ENCODE measurements around the gene PSPH.
A peak's percentile ranks its signal among the peaks of the same experiment; 100 is the strongest.
"Not testable (repeated sequence)": the region's sequence is repeated elsewhere in the genome, so short reads cannot be mapped to it uniquely, and the experiment has no call there.

PSPH gene

GRCh38 chr7:56086761-56087160 lies 35.5 kb upstream of the PSPH start:
- Histone ChIP-seq H4K91ac (ENCODE audit: low read depth, low read length) (no peak overlapping the region), H3K4me2 (ENCODE audit: low read length) (no peak overlapping the region), H2BK12ac (ENCODE audit: low read length) (no peak overlapping the region), H3K9ac (ENCODE audit: low read length) (no peak overlapping the region), H4K12ac (ENCODE audit: low read depth, low read length) (no peak overlapping the region), H3K4me3 (ENCODE audit: low read depth, low read length) (no peak overlapping the region), H3K79me2 (ENCODE audit: control insufficient read depth, insufficient read depth, low read length, poor library complexity) (no peaks in the 10 kb centered on the region), H3K79me1 (ENCODE audit: low read length) (no peaks in the 10 kb centered on the region), H3K18ac (ENCODE audit: low read length) (no peak overlapping the region), H3K4ac (ENCODE audit: low read depth, low read length) (no peak overlapping the region), H3K4me1 (ENCODE audit: control insufficient read depth in 1 of 2, insufficient read depth in 2 of 2, low read length in 2 of 2) (no peaks in the 10 kb centered on the region), H2AK5ac (ENCODE audit: low read length) (no peak overlapping the region), H3K27me3 (ENCODE audit: insufficient read depth, low read length) (no peaks in the 10 kb centered on the region), H3K27ac (ENCODE audit: low read depth, low read length) (no peak overlapping the region), H3K23ac (ENCODE audit: low read length) (no peak overlapping the region), H3K9me3 (ENCODE audit: insufficient read depth, low read depth, low read length) (no peaks in the 10 kb centered on the region), H3K14ac (ENCODE audit: low read length) (no peak overlapping the region), H2AFZ (ENCODE audit: insufficient read depth, low read length, poor library complexity) (no peak overlapping the region), H4K8ac (ENCODE audit: low read depth, low read length) (no peak overlapping the region), H2BK120ac (ENCODE audit: insufficient read depth, low read length, poor library complexity) (no peak overlapping the region), H3K36me3 (ENCODE audit: control insufficient read depth in 1 of 2, insufficient read depth in 2 of 2, low read length in 2 of 2) (peaks cover 6 to 10% of the 10 kb centered on the region in 2 experiments), H2BK5ac (ENCODE audit: low read depth, low read length, poor library complexity) (no peak overlapping the region)
- WGBS (ENCODE audit: extremely low coverage, insufficient coverage, insufficient read length), result no CpG with 5 or more reads among the region's 7 CpGs
- DNase-seq, result no peak

GRCh38 chr7:56083150-56083785 lies 32.0 kb upstream of the PSPH start:
- no CpG with 5 or more reads among the region's 13 CpGs for WGBS (ENCODE audit: extremely low coverage, insufficient coverage, insufficient read length)
- H3K27me3 ChIP-seq (ENCODE audit: insufficient read depth, low read length), result no peaks in the 10 kb centered on the region

GRCh38 chr7:56081626-56082340 lies 30.5 kb upstream of the PSPH start:
- Histone ChIP-seq H3K27ac (ENCODE audit: low read depth, low read length) (no peak overlapping the region), H2BK12ac (ENCODE audit: low read length) (no peak overlapping the region), H3K79me1 (ENCODE audit: low read length) (no peaks in the 10 kb centered on the region), H3K27me3 (ENCODE audit: insufficient read depth, low read length) (no peaks in the 10 kb centered on the region), H2AFZ (ENCODE audit: insufficient read depth, low read length, poor library complexity) (no peak overlapping the region), H2AK5ac (ENCODE audit: low read length) (no peak overlapping the region), H3K23ac (ENCODE audit: low read length) (no peak overlapping the region), H3K36me3 (ENCODE audit: control insufficient read depth in 1 of 2, insufficient read depth in 2 of 2, low read length in 2 of 2) (peaks cover 29 to 37% of the 10 kb centered on the region in 2 experiments), H3K4me3 (ENCODE audit: low read depth, low read length) (no peak overlapping the region), H3K9me3 (ENCODE audit: insufficient read depth, low read depth, low read length) (no peaks in the 10 kb centered on the region), H3K4ac (ENCODE audit: low read depth, low read length) (no peak overlapping the region), H2BK120ac (ENCODE audit: insufficient read depth, low read length, poor library complexity) (no peak overlapping the region), H2BK5ac (ENCODE audit: low read depth, low read length, poor library complexity) (no peak overlapping the region), H4K91ac (ENCODE audit: low read depth, low read length) (no peak overlapping the region), H3K14ac (ENCODE audit: low read length) (no peak overlapping the region), H3K79me2 (ENCODE audit: control insufficient read depth, insufficient read depth, low read length, poor library complexity) (no peaks in the 10 kb centered on the region), H4K8ac (ENCODE audit: low read depth, low read length) (no peak overlapping the region), H3K4me2 (ENCODE audit: low read length) (no peak overlapping the region), H3K4me1 (ENCODE audit: control insufficient read depth in 1 of 2, insufficient read depth in 2 of 2, low read length in 2 of 2) (no peaks in the 10 kb centered on the region), H4K12ac (ENCODE audit: low read depth, low read length) (no peak overlapping the region), H3K9ac (ENCODE audit: low read length) (no peak overlapping the region), H3K18ac (ENCODE audit: low read length) (no peak overlapping the region)
- WGBS (ENCODE audit: extremely low coverage, insufficient coverage, insufficient read length), result no CpG with 5 or more reads among the region's 29 CpGs
- DNase-seq, result no peak

More at GRCh38 chr7:56083150-56083785, 32.0 kb upstream of the PSPH start:
- Histone ChIP-seq H2AK5ac (ENCODE audit: low read length) (no peak overlapping the region), H2BK12ac (ENCODE audit: low read length) (no peak overlapping the region), H3K9ac (ENCODE audit: low read length) (no peak overlapping the region), H3K23ac (ENCODE audit: low read length) (no peak overlapping the region), H2AFZ (ENCODE audit: insufficient read depth, low read length, poor library complexity) (no peak overlapping the region), H3K4me2 (ENCODE audit: low read length) (no peak overlapping the region), H2BK120ac (ENCODE audit: insufficient read depth, low read length, poor library complexity) (no peak overlapping the region), H3K79me2 (ENCODE audit: control insufficient read depth, insufficient read depth, low read length, poor library complexity) (no peaks in the 10 kb centered on the region), H4K12ac (ENCODE audit: low read depth, low read length) (peak overlapping the region; percentile 36), H2BK5ac (ENCODE audit: low read depth, low read length, poor library complexity) (no peak overlapping the region), H3K36me3 (ENCODE audit: control insufficient read depth in 1 of 2, insufficient read depth in 2 of 2, low read length in 2 of 2) (peaks cover 24 to 30% of the 10 kb centered on the region in 2 experiments), H3K9me3 (ENCODE audit: insufficient read depth, low read depth, low read length) (no peaks in the 10 kb centered on the region), H3K4me1 (ENCODE audit: control insufficient read depth in 1 of 2, insufficient read depth in 2 of 2, low read length in 2 of 2) (no peaks in the 10 kb centered on the region), H3K14ac (ENCODE audit: low read length) (no peak overlapping the region), H4K8ac (ENCODE audit: low read depth, low read length) (no peak overlapping the region), H4K91ac (ENCODE audit: low read depth, low read length) (no peak overlapping the region), H3K4me3 (ENCODE audit: low read depth, low read length) (no peak overlapping the region), H3K18ac (ENCODE audit: low read length) (no peak overlapping the region), H3K4ac (ENCODE audit: low read depth, low read length) (no peak overlapping the region), H3K27ac (ENCODE audit: low read depth, low read length) (no peak overlapping the region), H3K79me1 (ENCODE audit: low read length) (no peaks in the 10 kb centered on the region)
- DNase-seq, result no peak

GRCh38 chr7:56080726-56081435 lies 29.6 kb upstream of the PSPH start:
- H3K4me1 ChIP-seq (ENCODE audit: control insufficient read depth in 1 of 2, insufficient read depth in 2 of 2, low read length in 2 of 2); H4K91ac ChIP-seq (ENCODE audit: low read depth, low read length); H2AK5ac ChIP-seq (ENCODE audit: low read length); H3K4me3 ChIP-seq (ENCODE audit: low read depth, low read length); DNase-seq; H2BK5ac ChIP-seq (ENCODE audit: low read depth, low read length, poor library complexity); H3K14ac ChIP-seq (ENCODE audit: low read length); H3K4ac ChIP-seq (ENCODE audit: low read depth, low read length); H3K27ac ChIP-seq (ENCODE audit: low read depth, low read length); H3K9ac ChIP-seq (ENCODE audit: low read length); H3K27me3 ChIP-seq (ENCODE audit: insufficient read depth, low read length); H2AFZ ChIP-seq (ENCODE audit: insufficient read depth, low read length, poor library complexity); H4K12ac ChIP-seq (ENCODE audit: low read depth, low read length); H3K4me2 ChIP-seq (ENCODE audit: low read length); H3K9me3 ChIP-seq (ENCODE audit: insufficient read depth, low read depth, low read length); H2BK120ac ChIP-seq (ENCODE audit: insufficient read depth, low read length, poor library complexity); H3K23ac ChIP-seq (ENCODE audit: low read length); H4K8ac ChIP-seq (ENCODE audit: low read depth, low read length); H3K79me1 ChIP-seq (ENCODE audit: low read length); H3K18ac ChIP-seq (ENCODE audit: low read length); H3K79me2 ChIP-seq (ENCODE audit: control insufficient read depth, insufficient read depth, low read length, poor library complexity); H2BK12ac ChIP-seq (ENCODE audit: low read length): not testable (repeated sequence)
- H3K36me3 ChIP-seq (ENCODE audit: control insufficient read depth in 1 of 2, insufficient read depth in 2 of 2, low read length in 2 of 2), result peaks cover 33 to 42% of the 10 kb centered on the region in 2 experiments
- WGBS (ENCODE audit: extremely low coverage, insufficient coverage, insufficient read length), result no CpG with 5 or more reads among the region's 28 CpGs
